GM21717 (cell line): ENCODE results near the gene FAAP100.

ENCODE experiments used
- ATAC-seq: cut with Tn5 transposase; IDR thresholded peaks from one replicate; pipeline ENCODE4 v1.9.1; 2021; ENCODE audit warnings: mild to moderate bottlenecking, moderate library complexity; ENCODE audit not compliant: unreplicated experiment

The FAAP100 gene

DNA sequence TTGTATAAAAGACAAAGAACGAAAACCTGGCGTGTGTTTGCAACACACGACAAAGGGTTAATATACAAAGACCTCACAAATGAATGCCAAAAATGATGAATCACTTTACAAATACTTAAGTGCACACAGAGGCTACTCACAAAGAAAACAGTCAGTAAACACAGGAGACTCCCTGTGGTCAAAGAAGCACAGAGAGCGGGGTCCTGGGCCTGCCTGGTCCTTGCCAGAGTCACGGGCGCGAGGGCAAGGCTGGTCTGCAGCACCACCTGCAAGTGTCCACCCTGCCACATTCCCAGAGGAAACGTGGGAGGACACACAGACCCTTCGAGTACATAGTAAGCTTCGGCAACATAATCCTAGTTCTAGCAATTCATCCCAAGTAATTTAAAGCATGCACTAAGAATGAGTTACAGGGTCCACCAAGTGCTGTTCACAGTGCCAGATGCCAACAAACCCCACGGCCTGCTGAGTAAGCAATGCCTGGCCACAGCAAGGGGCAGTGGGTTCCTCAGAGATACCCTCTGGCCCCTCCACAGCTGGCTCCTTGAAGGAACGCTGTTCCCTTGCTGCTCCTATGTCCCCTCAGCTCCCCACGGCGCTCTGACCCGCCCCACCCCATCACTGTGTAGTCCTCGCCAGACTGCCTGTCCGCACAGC, 24.6 kb upstream of the FAAP100 start:
- ATAC-seq: no peak

DNA sequence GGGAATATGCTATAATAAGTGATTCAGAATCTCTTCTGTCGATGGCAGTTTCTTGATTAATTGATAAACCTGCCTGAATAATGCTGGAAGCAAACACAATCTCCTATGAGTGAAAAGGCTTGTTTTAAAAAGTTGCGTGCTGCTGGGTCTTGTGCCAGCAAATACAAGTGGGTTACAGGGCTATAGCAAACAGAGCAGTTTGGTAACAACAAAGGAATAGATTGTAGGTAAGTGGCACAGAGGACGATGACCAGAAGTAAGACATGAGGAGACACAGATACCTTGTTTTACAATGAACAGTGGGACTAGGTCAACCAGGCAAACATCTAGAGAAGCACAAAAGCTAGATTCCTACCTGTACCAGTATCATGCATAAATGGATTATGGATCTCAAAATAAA, 23.7 kb upstream of the FAAP100 start:
- ATAC-seq: no peak

DNA sequence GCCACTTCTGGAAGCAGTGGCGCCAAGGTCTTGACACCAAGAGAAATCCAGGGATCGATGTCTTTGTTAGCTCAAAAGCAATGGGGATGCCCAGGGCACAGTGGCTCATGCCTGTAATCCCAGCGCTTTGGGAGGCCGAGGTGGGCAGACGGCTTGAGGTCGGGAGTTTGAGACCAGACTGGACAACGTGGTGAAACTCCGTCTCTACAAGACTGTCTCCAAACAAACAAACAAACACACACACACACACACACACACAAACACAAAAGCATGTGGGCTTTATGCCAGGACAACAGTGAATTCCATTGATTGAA, 22.4 kb upstream of the FAAP100 start:
- no peak for ATAC-seq

DNA sequence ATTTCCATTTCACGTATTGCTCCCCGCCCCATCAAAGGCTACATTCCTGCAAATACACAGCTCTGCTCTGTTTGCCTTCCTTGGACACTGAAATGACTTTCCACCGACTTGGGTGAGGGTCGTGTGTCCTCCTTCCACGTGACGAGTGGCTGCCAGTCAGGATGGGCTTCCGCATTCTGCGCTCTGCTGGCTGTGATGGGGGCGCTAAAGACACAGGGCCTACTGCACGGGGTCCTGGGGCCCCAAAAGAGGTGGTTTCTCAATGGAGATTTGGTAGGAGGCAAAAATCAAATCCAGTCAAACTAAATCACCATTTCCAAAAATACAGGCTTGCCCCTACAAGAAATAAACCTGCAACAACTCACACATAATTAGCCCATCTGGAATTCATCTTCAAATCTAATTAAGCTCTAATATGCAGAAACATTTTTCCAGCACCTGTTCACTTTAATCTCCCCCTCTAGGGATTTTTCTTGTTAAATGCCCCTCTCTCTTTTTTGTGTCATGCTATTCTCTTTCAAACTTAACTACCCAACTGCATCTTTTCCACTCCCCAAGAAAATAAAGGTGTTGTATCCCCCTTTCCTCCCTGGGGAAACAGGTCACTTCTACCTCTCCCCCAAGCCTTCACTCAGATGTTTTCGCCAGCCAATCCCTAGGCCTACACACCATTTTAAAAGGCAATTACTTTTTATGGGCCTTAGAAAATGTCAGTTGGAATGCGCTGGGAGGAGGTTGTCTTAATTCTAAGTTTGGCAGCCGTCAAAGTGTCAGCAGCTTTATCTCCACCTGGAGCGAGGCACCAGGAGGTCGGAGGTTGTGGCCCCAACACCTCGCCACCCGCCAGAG, 21.9 kb upstream of the FAAP100 start:
- ATAC-seq: no peak

DNA sequence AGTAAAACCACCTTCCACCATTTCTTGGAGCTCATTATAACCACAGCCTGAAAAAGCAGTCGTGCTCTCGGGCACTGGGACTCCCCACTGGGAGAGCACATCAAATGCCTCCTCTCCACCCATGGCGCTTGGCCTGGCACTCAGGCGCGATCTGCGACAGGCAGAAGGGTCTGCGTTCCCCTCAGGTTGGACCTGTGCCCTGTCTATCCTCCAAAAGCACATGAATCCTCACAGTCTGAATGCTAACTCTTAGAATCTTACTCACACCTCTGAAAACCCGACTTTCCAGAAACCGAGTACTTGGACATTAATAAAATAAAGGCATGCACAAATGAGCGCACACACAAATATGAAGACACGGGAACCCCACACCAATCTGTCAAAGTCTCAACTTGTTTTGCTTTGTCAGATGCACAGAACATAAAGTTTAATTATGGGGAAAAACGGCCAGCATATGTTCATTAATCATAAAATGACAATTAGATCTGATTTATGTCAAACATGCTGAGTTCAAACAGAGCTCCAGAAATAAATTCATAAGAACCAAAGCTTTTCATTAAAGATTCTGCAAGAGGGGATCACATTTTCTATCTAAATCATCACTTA, 20.5 kb upstream of the FAAP100 start:
- no peak for ATAC-seq

DNA sequence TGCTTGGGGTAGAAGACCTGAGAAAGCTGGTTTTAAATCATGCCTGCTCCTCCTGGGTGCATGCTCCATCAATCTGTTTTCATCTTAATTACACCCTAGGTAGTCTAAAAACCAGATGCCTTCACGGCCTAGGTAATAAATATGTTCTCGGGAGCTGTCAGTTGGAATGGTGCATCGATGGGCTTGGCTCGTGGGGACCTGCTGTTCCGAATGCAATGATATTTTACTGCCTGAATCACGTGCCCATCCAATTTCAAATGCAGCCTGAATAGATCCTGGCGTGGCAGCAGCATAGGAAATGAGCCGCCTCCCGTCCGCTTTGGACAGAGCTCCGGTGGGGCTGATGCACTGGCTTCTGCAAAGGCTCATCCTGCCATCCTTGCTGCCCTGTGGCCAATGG, 18.8 kb upstream of the FAAP100 start:
- ATAC-seq: no peak

DNA sequence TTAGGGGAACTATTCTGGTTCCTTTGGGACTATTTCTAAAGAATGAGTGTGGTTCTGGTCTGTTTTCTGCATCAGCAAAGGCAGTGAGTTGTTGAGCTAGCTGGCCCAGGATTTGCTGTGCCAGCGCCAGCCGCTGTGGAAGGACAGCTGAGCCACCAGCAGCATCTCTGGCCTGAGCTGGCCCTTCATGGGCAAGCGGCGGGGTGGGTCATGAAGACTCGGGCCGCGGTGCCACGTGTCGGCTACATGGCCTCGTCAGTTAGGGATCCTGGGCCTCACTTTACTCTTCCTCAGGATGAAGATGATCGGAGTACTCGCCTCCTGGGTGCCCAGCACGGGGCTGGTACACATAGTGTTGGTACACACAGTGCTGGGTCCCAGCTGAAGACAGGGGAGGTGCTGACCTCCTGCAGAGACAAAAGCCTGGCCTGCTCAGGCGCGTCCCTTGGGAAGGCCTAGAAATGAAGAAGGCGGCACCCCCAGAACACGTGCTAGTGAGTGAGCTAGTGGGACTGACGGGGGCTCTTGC, 17.9 kb upstream of the FAAP100 start:
- no peak for ATAC-seq

DNA sequence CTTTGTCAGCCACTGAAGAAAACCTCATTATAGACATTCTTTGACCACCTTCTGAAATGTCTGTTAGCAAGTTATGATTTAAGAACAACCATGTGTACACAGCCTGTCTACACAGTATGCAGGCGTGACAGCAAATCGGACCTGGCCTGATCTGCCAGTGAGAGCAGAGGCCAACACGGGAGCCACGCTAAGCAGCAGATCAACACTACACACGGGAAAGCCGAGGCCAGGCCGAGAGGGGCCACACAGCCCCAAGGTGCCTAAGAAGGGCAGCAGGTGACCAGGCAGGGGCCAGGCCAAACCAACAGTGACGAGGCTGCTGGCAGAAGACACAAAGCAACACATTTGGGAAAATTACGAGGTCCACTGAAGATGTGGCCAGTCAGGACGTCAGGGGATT, 16.3 kb upstream of the FAAP100 start:
- no peak for ATAC-seq

DNA sequence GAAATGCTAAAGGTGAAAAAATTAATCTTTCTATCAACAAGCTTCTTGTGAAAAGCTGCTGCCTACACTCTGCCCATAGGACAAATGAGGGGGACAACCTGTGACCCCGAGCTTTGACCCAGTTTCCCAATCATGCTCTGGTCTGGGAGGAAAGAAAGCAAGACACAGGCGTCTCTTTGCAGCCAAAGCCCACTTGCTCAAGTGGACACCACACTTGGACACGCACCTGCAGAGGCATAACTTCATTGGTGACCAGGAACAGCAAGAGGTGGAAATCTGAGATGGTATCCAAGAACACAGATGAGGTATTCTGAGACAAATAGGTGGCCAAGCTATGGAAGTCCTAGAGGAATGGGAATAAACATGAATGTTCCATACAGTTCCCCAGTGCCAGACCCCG, 15.0 kb upstream of the FAAP100 start:
- ATAC-seq: no peak

DNA sequence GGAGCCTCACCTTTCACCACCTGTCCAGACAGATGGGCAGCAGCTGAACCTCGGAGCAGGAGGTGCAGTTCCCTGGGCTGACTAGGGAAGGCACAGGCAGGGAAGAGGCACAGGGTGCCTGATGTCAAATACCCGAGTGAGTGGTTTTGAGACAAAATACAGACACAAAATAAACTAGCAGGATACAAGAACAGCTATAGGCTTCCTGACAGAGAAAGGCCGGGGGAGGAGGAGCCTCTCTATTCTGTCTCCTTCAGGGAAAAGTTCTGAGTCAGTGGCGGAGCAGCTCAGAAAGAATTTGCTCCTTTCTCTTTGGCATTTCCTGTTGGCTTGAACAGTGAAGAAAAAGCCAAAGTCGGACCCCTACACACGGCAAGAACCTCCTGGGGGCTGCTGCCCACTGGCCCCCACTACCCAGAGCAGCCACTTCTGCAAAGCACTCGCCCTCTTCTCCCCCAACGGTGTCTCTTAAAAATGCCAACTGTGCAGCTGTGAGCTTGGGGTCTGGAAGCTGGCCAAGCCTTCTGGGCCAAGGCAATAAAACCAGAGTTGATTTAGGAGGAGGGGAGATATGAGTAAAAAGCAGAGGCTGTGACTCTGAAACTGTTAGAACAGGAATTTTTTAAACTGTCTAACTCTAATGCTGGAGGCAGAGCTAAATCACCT, 14.4 kb upstream of the FAAP100 start:
- ATAC-seq: no peak

DNA sequence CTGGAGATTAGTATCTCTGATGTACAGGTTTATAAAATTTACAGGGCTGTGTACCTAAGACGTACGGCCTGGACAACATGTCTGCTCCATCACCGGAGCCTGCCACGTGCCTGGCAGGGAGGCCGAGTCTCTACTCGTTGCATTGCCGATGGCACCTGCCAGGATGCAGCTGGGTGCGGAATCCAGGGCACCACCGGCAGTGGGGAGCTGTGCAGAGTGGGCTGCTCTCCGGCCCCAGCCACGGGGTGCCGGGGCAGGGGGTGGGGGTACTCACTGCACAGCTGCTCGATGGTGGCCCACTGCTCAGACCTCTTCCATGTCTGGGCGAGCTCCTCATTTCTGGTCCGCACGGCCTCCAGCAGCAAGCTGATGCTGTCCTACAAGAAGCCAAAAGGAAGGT, 13.1 kb upstream of the FAAP100 start:
- no peak for ATAC-seq

DNA sequence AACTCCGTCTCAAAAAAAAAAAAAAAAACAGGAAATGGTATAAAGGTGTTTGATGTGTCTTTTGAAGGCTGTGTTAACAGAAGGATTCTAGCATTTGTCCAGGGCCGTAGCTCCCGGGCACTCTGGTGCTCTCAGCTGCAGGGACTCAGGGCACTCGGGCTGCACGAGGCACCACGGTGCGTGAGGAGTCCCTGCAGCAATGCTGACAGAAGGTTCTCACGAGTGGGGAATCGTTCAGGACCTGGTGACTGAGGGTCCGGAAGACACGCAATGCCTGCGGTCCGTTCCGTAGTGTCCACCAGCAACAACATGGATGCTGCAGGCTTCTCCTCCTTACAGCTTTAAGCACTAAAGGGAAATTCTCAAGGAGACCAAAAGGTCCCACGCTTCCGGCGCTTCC, 12.6 kb upstream of the FAAP100 start:
- ATAC-seq: no peak

DNA sequence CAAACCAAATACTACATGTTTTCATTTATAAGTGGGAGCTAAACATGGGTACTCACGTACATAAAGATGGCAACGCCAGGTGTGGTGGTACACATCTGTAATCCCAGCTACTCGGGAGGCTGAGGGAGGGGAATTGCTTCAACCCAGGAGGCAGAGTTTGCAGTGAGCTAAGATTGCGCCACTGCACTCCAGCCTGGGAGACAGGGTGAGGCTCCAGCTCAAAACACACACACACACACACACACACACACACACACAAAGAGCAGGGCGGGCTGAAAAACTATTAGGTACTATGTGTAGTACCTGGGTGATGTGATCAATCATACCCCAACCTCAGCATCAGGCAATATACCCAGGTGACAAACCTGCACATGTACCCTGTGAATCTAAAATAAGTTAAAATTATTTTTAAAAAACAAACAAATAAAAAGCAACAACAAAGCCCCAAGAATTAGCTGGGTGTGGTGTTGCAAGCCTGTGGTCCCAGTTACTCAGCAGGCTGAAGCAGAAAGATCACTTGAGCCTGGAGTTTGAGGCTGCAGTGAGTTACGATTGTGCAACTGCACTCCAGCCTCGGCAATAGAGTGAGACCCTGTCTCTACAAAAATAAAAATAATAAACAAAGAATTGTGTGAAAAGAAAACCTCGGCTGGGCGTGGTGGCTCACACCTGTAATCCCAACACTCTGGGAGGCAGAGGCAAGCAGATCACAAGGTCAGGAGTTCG, 11.9 kb upstream of the FAAP100 start:
- no peak for ATAC-seq

DNA sequence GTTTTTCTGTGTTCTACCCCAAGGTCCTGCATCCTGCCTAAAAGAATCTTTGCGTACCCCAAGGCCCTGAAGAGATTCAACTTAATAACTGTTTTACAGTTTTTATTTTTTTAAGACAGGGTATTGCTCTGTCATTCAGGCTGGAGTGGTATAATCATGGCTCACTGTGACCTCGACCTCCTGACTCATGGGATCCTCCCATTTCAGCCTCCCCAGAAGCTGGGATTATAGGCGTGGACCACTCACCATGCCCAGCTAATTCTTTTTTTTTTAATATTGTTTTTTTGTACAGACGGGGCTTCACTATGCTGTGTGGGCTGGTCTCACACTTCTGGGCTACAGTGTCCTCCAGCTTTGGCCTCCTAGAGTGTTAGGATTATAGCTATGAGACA, 9.3 kb upstream of the FAAP100 start:
- ATAC-seq: no peak

DNA sequence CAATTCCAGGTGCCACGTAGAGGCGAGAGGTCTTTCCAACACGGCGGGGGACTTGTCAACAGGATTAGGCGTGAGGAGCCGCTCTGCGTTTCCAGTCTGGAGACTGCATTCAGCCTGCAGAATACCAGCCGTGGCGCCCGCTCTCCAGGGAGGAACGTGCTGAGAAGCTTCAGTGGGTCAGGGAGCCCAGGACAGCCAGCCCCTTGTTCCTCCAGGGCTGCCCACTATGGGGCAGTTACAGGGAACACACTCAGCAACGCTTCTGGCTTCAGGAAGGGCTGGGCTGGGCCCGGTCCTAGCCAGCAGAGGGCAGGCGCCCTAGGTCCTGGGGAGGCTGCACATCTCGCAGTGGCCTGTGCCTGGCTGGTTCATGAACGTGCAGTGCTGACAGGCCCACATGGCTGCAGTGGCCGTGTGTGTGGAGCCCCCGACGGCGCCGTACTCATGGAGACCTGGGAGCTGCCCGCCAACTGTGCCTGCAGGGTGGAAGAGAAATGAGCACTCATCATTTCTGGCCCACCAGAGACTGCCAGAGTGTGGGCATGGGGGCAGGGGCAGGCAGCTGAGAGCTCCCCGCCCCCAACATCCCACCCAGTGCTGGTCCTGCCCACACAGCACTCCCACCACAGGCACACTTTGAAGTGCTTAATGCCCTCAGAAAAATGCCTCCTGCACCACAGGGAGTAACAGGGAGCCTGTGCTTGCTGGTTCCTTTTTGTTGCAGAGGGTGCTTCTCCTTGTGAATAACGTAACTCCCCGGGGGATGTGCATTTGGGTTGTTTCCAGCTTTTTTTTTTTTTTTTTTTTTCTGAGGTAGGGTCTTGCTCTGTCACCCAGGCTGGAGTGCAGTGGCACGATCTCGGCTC, 7.0 kb upstream of the FAAP100 start:
- ATAC-seq: no peak

DNA sequence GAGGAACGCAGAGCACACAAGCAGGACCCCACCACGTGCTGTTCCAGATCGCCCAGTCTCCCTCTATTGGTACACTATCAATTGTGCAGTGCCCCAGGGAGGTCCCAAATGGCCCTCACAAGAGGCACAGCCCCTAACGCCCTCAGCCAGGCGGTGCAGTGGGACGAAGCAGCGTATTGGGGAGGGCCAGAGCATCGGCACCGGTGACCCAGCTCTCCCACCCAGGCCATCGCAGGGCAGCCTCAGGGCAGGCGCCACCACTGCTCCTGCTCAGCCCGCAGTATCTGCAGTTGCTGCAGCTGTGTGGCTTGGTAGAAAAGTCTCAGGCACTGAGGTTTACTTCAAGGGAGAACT, 5.9 kb upstream of the FAAP100 start:
- ATAC-seq: no peak

DNA sequence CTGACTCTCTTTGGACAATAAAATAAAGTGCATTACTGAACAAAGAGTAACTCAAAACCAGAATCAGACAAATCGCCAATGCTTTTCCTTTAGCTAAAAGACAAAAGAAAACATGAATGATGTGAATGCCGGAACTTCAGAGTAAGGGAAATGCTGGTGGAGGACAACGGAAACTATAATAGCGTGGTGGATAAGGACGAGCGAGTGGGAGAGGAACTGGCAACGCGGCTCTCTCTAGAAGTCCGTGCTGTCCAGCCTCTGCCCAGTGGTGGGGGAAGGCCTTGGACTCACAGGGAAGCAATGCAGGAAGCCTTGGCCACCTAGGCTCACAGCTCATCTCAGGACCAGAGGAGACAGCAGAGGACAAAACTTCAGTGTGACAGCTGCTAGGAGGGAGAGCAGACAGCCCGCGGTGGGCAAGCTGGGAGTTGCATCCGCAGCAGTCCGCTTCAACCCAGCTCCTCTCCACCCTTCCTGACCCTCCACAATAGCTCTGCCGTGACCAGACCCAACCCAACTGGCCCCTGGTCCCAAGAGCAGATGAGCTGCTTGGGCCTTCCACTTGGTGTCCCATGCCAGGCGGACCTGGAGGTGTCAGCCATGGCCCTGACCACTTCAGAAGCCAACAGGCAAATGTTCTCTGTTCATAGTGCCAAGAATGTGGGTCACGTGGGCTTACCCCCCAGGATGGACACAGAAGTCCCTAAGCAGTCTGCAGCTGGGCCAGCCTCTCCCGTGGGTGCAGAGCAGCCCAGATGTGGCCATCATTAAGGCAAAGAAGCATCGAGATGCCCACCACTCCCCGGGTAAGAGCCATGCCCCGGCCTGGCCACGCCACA, 5.3 kb upstream of the FAAP100 start:
- ATAC-seq: no peak

DNA sequence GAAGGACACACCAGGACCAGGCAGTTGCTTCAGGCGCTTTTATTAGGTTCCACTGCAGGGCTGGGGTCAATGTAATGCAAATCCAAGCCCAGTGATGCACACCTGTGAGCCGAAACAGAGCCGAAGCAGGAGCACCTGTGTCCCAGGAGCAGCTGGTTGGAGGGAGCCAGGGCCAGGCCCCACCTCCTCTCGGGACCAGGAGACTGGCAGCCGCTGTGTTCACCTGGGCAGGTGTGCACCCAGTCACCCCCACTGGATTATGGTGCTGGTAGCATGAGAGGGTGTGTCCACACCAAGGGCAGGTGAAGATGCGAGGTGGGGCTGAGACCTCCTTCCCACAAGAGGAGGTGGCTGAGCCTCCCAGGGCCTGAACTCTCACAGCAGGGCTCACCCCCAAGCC, 4.7 kb upstream of the FAAP100 start:
- no peak for ATAC-seq

DNA sequence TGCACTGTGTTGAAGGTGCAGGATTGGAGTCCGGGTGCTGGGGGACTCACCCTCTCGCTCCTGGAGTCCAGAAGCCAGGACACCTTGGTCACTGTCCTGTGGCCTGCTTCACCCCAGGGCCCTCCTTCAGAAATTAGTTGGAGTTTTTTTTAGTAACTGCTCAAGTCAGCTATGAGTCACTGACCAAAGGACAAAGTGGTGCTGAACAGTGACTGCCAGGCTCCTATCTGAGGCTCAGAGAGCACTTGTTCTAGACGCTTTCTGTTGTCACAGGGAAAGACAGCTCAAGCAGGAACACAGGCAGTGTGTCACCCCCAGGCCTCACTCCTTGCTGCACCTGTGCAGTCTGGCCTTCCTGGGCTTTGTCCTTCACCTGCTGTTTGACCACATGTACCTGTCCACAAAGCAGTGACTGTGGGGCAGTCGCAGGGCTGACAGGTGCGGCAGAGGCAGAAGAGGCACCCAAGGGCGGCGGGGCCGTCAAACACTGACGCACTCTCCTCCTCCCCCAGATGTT, 4.1 kb upstream of the FAAP100 start:
- no peak for ATAC-seq
